Thoracic aorta (tissue), 2 donors: ENCODE measurements around the gene LPIN1. TPM values are rescaled to one million over a fixed set of nuclear protein-coding genes. Genes with fewer than 3 reads are reported as not detected.

Source experiments
- ATAC-seq: fragments of 150-250 bp; one replicate; pipeline ENCODE4 v1.8.0; 2017; ENCODE audit warnings: low read depth; ENCODE audit not compliant: insufficient number of reproducible peaks, low FRiP score
- DNase-seq: peaks from one replicate; pipeline ENCODE4 v3.0.0-alpha.2; 2020; ENCODE audit warnings: low spot score
- H3K27ac ChIP-seq, 2 donors: fragments of 200-600 bp; sonication (generic); 1 replicate in 1 of 2; 2 replicates in 1 of 2; pipeline ENCODE4 v1.5.1; 2016; ENCODE audit warnings: mild to moderate bottlenecking in 2 of 2, moderate library complexity in 2 of 2
- H3K27me3 ChIP-seq: fragments of 200-600 bp; sonication (generic); replicated peaks from 2 replicates; pipeline ENCODE4 v1.6.0; 2016; ENCODE audit warnings: mild to moderate bottlenecking; ENCODE audit not compliant: insufficient read depth
- H3K36me3 ChIP-seq: fragments of 200-600 bp; sonication (generic); one replicate; pipeline ENCODE4 v1.5.1; 2016
- H3K4me1 ChIP-seq, 2 donors: fragments of 200-600 bp; sonication (generic); 1 replicate in 1 of 2; 2 replicates in 1 of 2; pipeline versions ENCODE4 v1.5.1 to v1.6.0; 2016; ENCODE audit warnings: low read depth in 2 of 2, mild to moderate bottlenecking in 1 of 2; ENCODE audit not compliant: control insufficient read depth in 1 of 2
- H3K4me3 ChIP-seq: fragments of 200-600 bp; sonication (generic); 2 replicates; pipeline ENCODE4 v1.5.1; 2016; ENCODE audit warnings: mild to moderate bottlenecking
- H3K9me3 ChIP-seq: fragments of 200-600 bp; sonication (generic); 2 replicates; pipeline ENCODE4 v1.5.1; 2016
- total RNA-seq, 2 donors: library from RNA; depleted of rRNA; stranded (reverse); fragments of >200 nt; gene quantifications; one replicate each; pipeline versions ENCODE4 v1.1.0 to v1.2.3, GENCODE V29; 2016
- TF ChIP-seq, protein P1 (sequence below): fragments of 200-600 bp; sonication (generic); IDR thresholded peaks from one replicate; pipeline ENCODE4 v1.5.1; 2019; ENCODE audit warnings: antibody characterized with exemption

LPIN1 gene
- total RNA-seq, 2 donors from 2014 or later: 24.5 to 55.8 TPM

DNA sequence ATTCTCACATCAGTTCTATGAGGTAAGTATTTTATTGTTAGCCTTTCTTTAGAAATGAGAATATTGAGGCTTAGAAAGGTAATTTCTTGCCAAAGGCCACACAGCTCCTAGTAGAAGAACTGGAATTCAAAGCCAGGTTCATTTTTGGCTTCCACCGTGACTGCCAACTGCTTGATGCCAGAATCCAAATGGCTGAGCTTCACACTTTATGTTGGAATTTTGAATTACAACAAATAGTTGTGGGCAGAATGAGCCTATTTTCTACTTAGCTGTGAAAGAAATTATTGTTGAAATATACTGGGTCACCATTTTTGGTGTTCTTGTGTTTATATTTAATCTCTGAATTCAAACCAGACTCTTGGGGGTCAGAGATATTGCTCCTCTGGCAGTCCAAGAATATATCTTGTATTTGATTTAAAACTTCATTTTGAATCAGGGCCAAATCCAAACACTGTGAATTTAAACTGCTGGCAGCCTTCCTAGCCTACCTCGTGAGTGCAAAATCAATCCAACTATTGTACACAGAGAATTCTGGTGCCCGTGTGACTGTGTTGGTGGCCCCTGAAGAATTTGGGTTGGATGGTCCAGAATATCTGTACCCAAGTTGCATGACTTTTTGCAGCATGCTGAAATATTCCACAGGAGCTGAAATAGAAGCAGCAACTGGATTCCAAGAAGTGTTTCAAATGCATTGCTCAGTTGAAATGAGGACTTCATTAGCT, 35.6 kb upstream of the LPIN1 start:
- Histone ChIP-seq H3K36me3 (no peaks in the 10 kb centered on the region), H3K27me3 (no peaks in the 10 kb centered on the region), H3K4me3 (no peak overlapping the region), H3K27ac (peak overlapping the region; percentile 67 to 78), H3K9me3 (no peaks in the 10 kb centered on the region), H3K4me1 (peaks cover 18 to 35% of the 10 kb centered on the region in 2 donors)
- ATAC-seq: no peak
- TF ChIP-seq, protein P1, sequence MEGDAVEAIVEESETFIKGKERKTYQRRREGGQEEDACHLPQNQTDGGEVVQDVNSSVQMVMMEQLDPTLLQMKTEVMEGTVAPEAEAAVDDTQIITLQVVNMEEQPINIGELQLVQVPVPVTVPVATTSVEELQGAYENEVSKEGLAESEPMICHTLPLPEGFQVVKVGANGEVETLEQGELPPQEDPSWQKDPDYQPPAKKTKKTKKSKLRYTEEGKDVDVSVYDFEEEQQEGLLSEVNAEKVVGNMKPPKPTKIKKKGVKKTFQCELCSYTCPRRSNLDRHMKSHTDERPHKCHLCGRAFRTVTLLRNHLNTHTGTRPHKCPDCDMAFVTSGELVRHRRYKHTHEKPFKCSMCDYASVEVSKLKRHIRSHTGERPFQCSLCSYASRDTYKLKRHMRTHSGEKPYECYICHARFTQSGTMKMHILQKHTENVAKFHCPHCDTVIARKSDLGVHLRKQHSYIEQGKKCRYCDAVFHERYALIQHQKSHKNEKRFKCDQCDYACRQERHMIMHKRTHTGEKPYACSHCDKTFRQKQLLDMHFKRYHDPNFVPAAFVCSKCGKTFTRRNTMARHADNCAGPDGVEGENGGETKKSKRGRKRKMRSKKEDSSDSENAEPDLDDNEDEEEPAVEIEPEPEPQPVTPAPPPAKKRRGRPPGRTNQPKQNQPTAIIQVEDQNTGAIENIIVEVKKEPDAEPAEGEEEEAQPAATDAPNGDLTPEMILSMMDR: no peak
- DNase-seq: no peak

DNA sequence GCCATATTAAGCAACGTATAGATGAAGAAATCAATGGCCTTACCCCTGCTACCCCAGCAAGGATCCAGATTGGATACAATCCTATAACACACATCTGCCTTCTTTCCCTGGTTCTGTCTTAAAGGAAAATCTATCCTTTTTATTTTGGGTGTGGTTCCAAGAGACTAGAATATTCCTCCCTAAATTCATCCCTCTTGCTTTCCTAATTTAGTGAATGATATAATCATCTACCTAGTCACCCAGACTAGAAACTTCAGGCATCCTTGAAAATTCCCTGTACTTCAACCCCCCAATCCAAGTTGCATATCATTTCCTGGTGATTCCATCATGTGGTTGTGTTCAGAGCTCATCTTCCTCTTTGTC, 35.1 kb upstream of the LPIN1 start:
- H3K4me1 ChIP-seq: peaks cover 19 to 39% of the 10 kb centered on the region in 2 donors
- no peak overlapping the region for H3K4me3 ChIP-seq
- H3K36me3 ChIP-seq: no peaks in the 10 kb centered on the region
- ATAC-seq: no peak
- no peak for DNase-seq
- no peaks in the 10 kb centered on the region for H3K9me3 ChIP-seq
- no peaks in the 10 kb centered on the region for H3K27me3 ChIP-seq
- TF ChIP-seq, protein P1: no peak
- peak overlapping the region; percentile 67 to 78 for H3K27ac ChIP-seq

DNA sequence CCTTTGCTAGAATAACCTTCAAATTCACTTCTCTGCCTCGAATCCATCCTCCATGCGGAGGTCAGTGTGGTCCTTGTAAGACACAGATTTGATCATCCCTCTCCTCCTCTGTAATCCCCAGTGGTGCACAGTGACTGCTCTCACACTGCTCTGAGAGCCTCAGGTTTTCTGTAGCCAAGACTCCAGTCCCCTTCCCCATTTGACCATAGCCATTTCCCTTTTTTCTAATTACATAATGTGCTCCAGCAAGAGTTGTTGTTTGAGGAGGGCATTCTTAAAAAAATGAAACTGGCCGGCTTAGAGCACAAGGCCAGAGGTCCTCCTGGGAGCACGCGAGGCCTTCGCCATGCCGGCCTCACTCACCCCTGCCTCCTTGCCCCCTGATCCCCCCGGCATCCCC, 34.7 kb upstream of the LPIN1 start:
- DNase-seq (no peak), ATAC-seq (no peak)
- no peaks in the 10 kb centered on the region for H3K36me3 ChIP-seq
- TF ChIP-seq, protein P1: no peak
- peak overlapping the region; percentile 67 to 78 for H3K27ac ChIP-seq
- H3K4me1 ChIP-seq: peaks cover 24 to 43% of the 10 kb centered on the region in 2 donors
- no peaks in the 10 kb centered on the region for H3K27me3 ChIP-seq
- H3K4me3 ChIP-seq: no peak overlapping the region
- no peaks in the 10 kb centered on the region for H3K9me3 ChIP-seq

DNA sequence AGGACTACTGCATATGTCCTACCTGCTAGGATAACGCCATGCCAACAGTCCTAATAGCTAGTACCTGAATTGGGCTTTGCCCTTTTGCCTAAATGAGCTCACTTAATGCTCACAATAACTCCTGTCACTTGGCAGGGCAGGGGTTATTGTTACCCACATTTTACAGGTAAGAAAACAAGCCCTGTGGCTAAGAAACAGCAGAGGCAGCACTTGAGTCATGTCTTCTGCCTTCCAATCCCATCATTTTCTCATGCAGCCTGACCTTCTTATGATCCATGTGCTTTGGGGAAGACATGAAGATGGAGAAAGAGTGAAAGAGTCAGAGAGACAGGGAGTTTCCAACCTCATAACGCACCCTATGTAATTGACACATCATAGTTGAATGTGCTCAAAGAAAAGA, 33.6 kb upstream of the LPIN1 start:
- H3K4me3 ChIP-seq: no peak overlapping the region
- ATAC-seq (no peak), DNase-seq (no peak)
- H3K9me3 ChIP-seq: no peaks in the 10 kb centered on the region
- peaks cover 29 to 54% of the 10 kb centered on the region in 2 donors for H3K4me1 ChIP-seq
- no peaks in the 10 kb centered on the region for H3K36me3 ChIP-seq
- no peak overlapping the region for H3K27ac ChIP-seq
- H3K27me3 ChIP-seq: no peaks in the 10 kb centered on the region
- TF ChIP-seq, protein P1: no peak

DNA sequence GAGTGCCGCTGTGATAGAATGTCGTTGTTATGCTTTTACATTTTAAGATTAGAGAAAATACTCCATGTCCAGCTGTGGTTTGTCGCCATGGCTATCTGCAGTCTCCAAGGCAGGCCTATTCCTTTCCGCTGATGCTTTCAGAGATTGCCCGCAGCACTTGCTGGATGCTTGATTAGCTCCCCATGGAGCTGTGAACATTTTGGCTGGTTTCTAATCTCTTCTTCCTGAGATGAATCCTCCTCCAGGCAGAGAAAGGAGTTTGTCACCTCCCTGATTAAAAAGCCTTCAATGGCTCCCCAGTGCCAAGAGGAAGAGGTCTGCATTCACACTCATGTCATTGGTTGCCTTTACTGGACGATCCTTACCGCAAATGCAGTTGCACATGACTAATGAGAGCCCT, 32.6 kb upstream of the LPIN1 start:
- ATAC-seq (no peak), DNase-seq (no peak)
- no peak overlapping the region for H3K4me3 ChIP-seq
- no peaks in the 10 kb centered on the region for H3K9me3 ChIP-seq
- no peaks in the 10 kb centered on the region for H3K36me3 ChIP-seq
- H3K27me3 ChIP-seq: no peaks in the 10 kb centered on the region
- TF ChIP-seq, protein P1: no peak
- peaks cover 29 to 56% of the 10 kb centered on the region in 2 donors for H3K4me1 ChIP-seq
- H3K27ac ChIP-seq: no peak overlapping the region
